Superior temporal gyrus (tissue), 1 donor: ENCODE measurements around the gene RBFOX2.

Experiments used
- DNase-seq: peaks from one replicate; pipeline ENCODE4 v3.0.0-alpha.2; 2016; ENCODE audit errors: extremely low spot score

RBFOX2 gene

DNA sequence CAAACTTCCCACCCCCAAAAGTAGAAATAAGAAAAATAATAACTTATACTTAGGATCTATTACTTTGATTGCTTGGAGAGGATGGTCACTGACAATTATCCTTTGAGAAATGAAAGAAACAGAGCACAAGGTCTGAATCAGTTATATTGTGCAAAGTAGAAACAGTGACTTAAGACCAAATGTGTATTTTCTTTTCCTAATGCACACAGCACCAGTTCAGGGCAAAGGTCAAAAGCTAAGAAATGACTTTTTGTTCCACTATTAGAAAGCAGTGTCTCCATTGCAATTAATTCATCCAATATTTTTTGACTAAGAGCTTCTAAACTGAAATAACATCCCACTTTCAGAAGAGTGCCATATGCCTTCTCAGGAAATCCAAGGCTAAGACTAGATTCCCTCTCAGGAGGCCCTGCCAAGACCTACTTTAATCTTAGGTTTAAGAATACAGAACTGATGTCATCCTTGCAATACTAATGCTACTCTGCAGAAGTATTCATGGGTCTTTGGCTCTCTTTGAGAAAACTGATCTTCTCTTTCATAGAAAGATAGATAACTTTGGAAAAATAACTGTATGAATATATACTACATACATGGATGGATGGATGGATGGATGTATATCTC is 164.0 kb downstream of the RBFOX2 start:
- DNase-seq: no peak

DNA sequence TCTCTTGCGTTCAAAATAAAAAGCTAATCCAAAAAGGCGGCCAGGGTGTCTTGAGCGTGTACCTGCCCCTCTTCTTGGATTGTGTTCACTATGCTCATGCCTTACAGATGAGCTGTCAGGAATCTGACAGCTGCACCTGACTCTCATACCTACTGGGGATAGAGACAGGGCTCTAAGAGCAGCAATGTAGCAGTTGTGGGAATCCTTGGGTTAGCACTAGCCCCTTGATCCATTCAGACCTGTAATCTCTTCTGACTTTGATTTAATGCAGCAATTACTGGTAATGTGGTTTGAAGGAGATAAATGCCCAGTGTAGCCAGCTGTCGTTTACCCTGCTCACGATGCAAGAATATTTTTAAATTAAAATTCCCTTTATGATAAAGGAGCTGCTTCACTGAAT is 165.2 kb downstream of the RBFOX2 start:
- DNase-seq: no peak

DNA sequence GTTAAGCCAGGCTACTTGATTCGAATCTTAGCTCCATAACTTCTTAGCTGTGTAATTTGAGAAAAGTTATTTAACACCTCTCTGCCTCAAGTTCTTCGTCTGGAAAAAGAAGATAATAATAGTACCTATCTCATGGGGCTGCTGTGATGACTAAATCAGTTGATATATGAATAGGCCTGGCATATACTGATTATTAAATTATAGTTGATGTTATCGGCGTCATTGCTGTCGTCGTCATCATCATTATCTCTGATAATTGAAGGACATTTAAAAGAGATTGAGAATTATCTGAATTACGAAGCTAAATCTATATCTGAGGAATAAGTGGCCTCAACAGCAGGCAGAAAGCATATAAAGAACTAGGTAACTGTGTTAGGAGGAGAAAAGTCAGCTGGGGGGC is 165.9 kb downstream of the RBFOX2 start:
- no peak for DNase-seq

DNA sequence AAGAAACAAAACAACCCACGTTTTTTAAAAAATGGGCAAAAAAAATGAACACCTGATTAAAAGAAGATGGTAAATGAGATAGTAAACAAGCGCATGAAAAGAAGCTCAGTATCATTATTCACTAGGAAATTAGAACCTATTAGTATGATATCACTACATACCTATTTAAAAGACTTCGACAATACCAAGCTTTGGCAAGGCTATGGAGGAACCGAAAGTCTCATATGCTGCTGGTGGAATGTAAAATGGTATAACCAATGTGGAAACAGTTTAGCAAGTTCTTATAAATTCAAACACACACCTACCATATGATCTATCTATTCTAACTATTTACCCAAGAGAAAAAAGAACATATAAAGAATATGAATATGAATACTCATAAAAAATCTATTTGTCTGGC is 167.2 kb downstream of the RBFOX2 start:
- DNase-seq: no peak

DNA sequence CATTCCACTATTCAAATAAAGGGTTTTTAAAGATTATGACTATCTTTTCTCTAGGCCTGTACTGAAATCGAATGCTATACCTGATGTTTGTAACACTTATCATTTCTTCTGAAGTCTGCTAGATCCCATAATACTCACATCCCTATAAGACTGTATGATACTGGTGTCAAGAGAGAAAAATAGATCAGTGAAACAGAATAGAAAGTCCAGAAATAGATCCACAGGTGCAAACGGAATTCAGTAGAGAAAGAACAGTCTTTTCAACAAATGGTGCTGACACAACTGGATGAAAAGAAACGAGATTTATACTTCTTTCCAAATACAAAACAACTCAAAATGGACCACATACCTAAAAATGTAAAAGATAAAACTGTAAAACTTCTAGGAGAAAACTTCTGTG is 167.8 kb downstream of the RBFOX2 start:
- no peak for DNase-seq

DNA sequence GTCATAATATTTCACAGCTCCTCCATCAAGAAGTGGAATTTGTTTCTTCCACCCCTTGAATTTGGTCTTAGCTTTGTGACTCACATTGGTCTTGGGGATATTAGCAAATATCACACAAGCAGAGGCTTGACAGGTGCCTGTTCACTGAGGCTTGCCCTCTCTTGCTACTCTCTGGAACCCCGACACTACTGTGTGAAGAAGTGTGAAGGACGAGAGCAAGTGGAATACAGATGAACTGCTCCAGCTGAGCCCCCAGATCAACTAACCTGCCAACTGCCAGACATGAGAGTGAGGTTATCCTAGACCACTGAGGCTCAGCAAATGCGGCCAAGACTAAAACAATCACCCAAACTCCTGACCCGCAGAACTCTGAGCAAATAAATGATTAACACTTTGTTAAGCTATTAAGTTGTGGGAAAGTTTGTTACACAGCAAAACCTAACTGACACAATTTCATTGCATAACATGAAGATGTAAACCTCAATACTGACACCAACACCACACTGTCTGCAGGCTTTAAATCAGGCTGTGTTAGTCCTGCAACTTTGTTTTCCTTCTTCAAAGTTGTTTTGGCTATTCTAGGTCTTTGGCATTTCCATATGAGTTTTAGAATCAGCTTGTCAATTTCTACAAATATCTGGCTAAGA is 168.4 kb downstream of the RBFOX2 start:
- DNase-seq: no peak

DNA sequence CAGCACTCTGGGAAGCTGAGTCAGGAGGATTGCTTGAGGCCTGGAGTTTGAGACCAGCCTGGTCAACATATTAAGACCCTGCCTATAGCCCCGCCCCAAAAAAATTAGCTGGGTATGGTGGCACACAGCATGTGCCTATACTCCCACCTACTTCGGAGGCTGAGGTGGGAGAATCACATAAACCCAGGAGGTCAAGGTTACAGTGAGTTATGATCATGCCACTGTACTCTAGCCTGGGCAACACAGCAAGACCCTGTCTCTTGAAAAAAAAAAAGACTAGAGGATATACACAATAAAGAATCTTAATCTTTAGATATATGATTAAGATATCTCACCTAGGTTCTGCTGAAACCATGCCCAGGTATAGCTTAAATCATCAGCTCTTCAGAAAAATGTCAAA is 174.3 kb downstream of the RBFOX2 start:
- DNase-seq: no peak

DNA sequence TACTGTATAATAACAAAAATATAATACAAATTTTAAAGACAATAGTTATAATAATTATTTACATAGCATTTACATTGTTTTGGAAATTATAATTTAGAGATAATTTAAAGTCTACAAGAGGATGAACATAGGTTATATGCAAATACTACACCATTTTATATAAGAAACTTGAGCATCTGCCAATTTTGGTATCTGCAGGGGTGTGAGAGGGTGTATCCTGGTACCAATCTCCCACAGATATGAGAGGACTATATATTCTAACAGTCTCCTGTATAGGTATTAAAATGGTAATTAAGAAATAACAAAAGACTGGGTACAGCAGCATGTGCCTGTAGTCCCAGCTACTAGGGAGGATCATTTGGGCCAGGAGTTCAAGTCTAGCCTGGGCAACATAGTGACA is 176.5 kb downstream of the RBFOX2 start:
- DNase-seq: no peak

DNA sequence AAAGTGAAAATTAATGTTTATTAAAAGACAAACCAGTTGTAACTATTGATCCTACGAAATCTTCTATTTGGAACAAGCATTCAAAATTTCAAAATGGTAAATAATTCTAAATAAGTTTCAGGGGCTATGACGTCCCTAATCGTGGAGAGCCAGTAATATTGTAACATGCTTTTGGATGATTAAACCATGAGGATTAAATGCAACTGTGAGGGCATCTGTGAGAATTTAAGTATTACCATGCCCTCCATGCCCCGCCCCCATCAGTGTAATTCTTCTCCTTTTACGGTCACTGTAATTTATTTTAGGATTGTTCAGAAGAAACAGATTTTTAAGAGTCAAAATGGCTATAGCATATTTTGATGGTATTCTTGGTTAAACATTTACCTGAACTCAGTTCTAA is 177.8 kb downstream of the RBFOX2 start:
- no peak for DNase-seq

DNA sequence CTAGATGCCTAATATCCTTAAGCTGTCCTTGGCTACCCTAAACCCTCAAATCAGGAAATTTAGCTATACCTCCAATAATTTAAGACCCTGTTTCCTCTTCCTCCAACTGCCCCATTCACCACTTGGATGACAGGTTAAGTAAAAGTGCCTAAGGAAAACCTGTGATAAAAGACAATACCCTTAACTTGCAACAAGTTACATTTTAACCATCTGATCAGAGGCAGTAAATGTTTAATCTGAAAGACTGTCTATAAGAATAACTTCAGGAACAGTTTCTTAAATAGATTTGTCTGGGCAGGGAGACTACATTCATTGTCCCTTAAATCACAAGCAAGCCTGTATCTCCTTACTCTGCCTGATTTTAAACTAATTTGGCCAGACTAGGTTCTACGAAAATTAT is 181.8 kb downstream of the RBFOX2 start:
- DNase-seq: no peak

DNA sequence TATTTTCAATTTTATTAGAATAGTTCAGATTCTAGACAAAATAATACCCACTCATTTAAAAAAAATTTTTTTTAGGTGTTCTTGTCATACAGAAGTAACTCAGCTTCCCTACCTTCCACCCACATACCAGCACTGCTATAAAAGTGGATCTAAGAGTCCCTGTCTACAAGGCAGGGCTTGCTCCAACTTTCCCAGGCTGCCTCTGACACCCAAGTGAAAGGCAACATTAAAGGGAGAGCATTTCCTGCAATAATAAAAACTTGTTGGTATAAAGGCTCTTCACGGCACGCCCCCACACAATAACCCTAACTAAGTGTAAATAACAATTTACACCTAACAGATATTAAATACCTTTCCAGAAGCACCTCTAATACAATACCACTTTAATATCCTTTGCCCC is 183.7 kb downstream of the RBFOX2 start:
- DNase-seq: no peak

DNA sequence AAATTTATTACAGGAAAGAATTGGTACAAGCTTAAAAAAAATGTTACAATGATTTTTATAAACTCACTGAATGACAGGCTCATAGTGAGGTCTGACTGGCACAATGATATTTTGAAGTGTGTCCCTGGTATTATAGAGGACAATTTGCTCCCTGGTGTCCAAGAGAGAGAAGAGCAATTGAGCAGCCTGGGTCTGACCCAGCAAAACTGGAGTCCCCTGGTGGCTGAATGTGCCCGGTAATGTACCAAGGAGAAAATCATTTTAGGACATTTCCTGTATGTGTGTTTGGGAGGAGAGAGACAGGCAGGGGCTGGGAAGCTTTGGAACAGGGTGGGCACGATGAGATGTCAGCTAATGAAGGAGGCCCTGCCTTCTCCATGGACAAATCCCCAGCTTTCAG is 185.7 kb downstream of the RBFOX2 start:
- no peak for DNase-seq

DNA sequence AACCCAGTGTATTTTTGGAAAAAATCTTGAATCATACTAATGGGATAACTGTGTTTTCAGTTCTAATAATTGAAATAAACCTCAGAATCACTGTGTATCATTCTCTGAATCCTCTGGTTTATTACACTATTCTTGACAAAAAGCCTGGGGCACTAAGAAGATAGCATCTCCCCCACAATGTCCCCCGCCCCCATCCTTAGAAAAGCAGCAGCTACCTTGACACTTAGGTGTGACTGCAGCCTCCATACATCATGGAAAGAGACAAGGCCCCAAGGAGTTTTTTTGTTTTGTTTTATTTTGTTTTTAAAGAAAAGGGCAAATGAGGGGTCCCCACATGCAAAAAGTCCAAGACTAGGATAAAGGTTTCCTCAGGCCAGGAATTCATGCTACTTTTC is 186.1 kb downstream of the RBFOX2 start:
- DNase-seq: no peak

DNA sequence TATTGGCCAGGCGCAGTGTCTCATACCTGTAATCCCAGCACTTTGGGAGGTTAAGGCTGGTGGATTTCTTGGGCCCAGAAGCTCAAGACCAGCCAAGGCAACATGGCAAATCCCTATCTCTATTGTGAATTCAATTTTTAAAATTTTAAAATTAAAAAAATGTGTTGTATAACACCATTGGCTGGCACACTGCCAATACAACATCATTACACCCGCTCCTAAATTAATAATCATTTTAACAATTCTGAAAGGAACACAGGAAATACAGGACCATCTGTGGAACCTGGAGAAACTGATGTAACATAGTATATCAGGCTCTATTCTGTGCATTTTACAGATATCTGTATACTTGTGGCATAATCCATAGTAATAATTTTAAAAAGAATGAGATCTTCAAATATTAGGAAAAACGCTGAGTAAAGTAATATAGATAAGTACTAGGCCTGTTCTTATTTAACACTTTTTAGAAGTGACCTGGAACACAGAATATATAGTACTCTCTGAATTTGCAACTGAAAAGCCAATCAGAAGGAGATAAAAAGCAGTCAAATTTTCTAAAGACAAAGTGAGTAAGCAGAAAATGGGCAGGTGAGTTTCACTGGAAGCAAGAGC is 186.6 kb downstream of the RBFOX2 start:
- DNase-seq: no peak

DNA sequence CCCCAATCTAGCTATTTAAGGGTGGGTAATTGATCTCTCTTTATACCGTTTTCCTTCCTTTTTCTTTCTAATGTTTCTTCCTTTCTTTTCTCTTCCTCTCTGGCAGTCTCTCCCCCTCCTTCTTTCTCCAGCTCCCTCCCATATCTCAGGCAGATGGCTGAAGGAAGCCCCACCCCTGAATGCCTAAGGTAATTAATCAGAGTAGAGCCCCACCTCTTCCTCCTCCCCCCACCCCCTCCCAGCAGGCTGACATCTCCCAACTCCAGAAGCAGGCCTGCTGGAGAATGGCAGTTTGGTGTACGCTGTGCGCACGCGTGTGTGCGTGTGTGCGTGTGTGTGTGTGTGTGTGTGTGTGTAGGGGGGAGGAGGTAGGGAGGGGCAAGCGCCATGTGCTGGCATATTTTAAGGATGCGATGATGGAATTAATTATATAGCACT is 188.3 kb downstream of the RBFOX2 start:
- no peak for DNase-seq

DNA sequence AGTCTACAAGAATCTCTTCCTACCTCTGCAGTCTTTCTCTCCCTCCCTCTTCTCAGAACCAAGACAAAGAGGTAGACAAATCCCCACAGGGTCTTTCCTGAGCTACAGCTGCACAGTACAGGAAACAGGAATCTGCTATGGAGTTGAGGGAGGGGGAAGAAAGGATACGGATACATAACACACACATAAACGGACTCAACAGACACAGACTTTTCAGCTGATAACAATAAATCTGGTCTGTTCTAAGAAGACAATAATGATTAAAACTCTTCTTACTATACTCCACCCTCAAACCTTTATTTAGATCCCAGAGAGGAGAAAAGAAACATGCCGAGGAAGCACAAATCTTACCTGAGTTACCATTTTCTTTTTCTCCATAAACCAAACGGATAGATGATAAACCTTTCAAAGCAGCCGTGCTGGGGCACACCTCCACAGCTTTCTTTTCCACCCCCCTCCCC is 188.8 kb downstream of the RBFOX2 start:
- no peak for DNase-seq

DNA sequence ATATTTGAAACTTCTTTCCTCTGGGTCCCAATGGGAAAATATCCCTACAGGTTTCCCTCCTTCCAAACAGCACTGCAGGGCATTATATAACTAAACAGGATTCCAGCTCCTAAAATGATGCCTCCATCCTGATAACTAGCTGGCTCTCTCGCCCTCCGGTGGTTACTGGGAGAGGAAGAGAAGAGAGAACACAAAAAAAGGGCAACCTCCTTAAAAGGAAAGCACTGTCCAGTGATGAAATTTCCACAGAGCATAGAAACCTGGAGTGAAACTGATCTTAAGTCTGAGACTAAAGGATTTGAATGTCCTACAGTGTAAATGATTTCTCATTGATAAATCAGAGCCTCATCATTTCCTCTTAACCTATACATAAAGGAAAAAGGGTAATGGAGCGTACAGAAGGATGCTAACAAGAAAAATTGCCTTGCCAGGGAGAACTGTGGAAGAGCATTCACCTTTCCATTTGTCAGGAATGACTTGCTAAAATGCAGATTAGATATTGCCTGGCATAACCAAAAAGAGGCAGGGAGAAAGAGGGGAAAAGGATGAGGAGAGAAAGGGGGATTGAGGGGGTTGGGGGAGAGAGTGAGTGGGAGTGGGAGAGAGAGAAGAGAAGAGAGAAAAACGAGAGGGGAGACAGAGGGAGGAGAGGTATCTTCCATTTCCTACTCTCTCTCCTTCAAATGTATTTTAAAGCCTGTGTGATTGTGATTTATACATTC is 189.6 kb downstream of the RBFOX2 start:
- DNase-seq: peak; percentile 77

DNA sequence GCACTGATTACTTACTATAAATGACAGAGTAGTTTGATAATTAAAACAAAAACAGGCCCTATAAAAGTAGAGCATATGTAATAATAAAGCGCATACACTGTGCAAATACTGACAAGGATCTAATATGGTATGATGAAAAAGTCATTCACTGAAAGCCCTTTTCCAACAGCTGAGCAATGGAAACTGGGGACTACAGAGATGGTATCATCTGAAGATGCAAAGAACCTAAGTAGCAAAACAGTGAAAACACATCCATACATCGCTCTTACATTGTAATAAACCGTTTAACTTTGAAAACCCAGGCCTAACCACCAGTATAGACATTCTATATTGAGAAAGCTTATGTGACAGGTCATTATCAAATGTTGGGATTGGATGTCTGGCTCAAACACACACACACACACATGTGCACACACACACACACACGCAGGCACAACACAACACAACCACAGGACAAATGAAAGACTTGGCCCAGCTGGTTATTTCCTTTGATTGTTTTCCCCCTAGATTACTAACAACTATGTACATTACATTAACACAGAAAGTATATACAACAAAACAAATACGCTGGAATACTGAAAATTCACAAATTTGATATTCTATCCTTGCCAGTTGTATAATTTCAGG is 191.4 kb downstream of the RBFOX2 start:
- DNase-seq: no peak

DNA sequence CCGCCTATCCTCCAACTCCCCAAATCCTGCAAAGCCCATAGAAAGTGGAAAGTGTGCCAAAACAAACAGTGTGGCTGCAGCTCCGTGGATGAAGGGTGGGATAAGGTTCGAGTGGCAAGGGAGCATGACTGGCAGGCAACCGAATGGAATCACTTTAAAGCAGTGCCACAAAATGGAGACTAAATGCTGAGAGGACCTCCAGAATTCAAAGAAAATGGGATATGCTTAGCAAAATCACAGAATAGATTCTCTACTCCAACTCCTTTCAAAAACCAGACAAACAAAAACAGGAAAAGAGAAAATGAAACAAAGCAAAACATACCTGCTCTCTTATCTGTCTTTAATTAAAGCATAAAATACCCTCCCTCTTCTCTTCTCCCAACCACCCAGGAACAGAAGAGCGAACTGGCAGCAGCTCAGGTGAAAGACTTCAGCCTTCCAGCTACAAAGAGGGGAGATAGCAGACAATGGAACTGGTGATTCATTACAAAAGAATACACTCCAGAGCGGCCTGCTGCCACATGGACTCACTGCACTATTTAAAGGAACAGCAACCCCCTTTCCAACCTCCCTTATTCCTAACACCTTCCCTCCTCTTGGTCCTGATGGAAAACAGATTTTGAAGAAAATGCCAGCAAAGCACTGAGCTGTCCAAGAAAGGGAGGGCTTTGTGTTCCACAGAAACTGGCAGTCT is 192.5 kb downstream of the RBFOX2 start:
- DNase-seq: peak; percentile 73

DNA sequence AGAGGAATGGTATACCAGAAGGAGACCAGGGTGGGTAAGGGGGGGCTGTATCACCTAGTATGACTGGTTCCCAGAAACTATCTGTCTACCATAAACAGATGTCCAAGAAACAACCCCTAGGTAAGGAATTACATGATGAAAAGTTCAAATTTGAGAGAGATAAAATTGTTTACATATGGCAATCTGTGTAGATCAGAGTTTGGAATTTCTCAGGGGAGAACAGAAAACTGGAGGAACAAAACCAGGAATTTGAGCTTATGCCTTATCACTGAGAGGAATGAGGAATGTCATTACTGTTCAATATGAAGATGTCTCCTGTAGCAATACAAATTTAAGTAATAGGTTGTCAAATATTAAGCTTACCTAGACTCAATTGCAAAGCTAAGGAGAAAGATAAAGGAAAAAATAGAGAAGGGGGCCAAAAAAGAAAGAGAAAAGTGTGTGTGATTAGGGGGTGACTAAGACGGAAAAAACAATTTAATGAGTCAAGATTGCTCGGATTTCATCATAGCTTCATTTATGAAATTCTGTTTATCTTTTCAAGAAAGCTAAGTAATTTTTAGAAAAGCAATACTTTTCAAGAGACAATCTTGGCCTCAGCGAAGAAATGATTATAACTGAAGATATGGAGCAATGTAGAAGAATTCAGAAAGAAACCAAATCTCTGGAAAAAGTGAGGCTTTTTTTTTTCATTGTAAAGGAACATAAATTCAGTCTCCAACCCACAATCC is 193.2 kb downstream of the RBFOX2 start:
- DNase-seq: no peak

DNA sequence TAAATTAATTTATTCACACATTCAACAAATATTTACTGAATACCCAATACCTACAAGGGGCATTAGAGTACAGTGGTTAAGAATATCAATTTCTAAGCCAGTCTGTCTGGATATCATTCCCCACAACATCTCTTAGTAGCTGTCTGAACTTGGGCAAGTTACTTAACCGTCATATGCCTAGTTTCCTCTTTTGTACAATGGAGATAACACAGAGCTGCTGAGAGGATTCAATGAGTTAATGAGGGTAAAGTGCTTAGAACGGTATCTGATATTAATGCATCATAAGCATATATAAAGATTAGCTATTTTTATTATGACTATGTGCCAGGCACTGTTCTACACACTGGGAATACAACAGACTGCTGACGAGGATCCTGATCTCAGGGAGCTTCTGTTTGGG is 194.6 kb downstream of the RBFOX2 start:
- no peak for DNase-seq
